IMR-90 (cell line): Measurements from ENCODE around the gene SLC6A6. TPM values are rescaled to one million over a fixed set of nuclear protein-coding genes. Genes with fewer than 3 reads are reported as not detected.

ENCODE experiments used
- ATAC-seq: fragments of 200-7000 bp; cut with Tn5 transposase; 2 replicates; pipeline ENCODE4 v1.9.1; 2020; ENCODE audit warnings: low read depth, mild to moderate bottlenecking, moderate library complexity
- BruUV-seq: library from RNA; stranded (reverse); fragments of 400-500 nt; replicated peaks from 2 replicates; lab custom pipeline; 2021; lab: Mats Ljungman, UMichigan
- CTCF ChIA-PET: fragments of 300-600 bp; formaldehyde crosslinking; extraction: SDS; loops from one replicate; lab custom pipeline; 2021; ENCODE audit warnings: antibody characterized with exemption; lab: Yijun Ruan, JAX
- POLR2A ChIA-PET: fragments of 300-600 bp; sonication (Branson Sonifier 250); formaldehyde crosslinking; loops from one replicate; lab custom pipeline; 2022; ENCODE audit warnings: antibody characterized with exemption; ENCODE audit not compliant: unreplicated experiment; lab: Charles Lee
- DNase-seq: peaks from one replicate; pipeline ENCODE4 v3.0.0; 2013
- H2AFZ ChIP-seq: replicated peaks from 2 replicates; pipeline ENCODE3; 2013; ENCODE audit warnings: low read length, mild to moderate bottlenecking; ENCODE audit not compliant: poor library complexity
- H2AK5ac ChIP-seq: 2 replicates; pipeline ENCODE4 v1.6.1; 2013; ENCODE audit warnings: low read depth, low read length, inconsistent platforms
- H2AK9ac ChIP-seq: replicated peaks from 2 replicates; pipeline ENCODE3; 2013; ENCODE audit warnings: mild to moderate bottlenecking, low read depth, low read length, moderate library complexity; ENCODE audit not compliant: poor library complexity
- H2BK120ac ChIP-seq: 2 replicates; pipeline ENCODE4 v1.6.1; 2013; ENCODE audit warnings: low read depth, low read length, inconsistent platforms
- H2BK15ac ChIP-seq: 3 replicates; pipeline ENCODE4 v1.6.1; 2013; ENCODE audit warnings: low read depth, low read length, inconsistent platforms
- H2BK20ac ChIP-seq: 2 replicates; pipeline ENCODE4 v1.6.1; 2013; ENCODE audit warnings: low read depth, mild to moderate bottlenecking, inconsistent platforms, low read length, moderate library complexity
- H2BK5ac ChIP-seq: 2 replicates; pipeline ENCODE4 v1.6.1; 2013; ENCODE audit warnings: mild to moderate bottlenecking, low read depth, low read length, inconsistent platforms; ENCODE audit not compliant: poor library complexity, severe bottlenecking
- H3K14ac ChIP-seq: replicated peaks from 2 replicates; pipeline ENCODE4 v1.6.1; 2013; ENCODE audit warnings: low read depth, low read length, inconsistent platforms
- H3K18ac ChIP-seq: 2 replicates; pipeline ENCODE4 v1.6.1; 2013; ENCODE audit warnings: low read depth, low read length, control low read depth
- H3K23ac ChIP-seq: 2 replicates; pipeline ENCODE4 v1.6.1; 2013; ENCODE audit warnings: low read depth, low read length, inconsistent platforms
- H3K27ac ChIP-seq: 2 replicates; pipeline ENCODE4 v1.5.1; 2013; ENCODE audit warnings: mild to moderate bottlenecking, control low read depth, low read length; ENCODE audit not compliant: insufficient read depth
- H3K27me3 ChIP-seq: 2 replicates; pipeline ENCODE4 v1.6.1; 2013; ENCODE audit warnings: low read length; ENCODE audit not compliant: control insufficient read depth, insufficient read depth
- H3K36me3 ChIP-seq: 2 replicates; pipeline ENCODE4 v1.6.1; 2013; ENCODE audit warnings: low read length, mixed read lengths; ENCODE audit not compliant: control insufficient read depth, insufficient read depth
- H3K4ac ChIP-seq: 2 replicates; pipeline ENCODE4 v1.6.1; 2013; ENCODE audit warnings: low read depth, low read length, inconsistent platforms
- H3K4me1 ChIP-seq: 2 replicates; pipeline ENCODE4 v1.6.1; 2013; ENCODE audit warnings: low read length, mixed read lengths; ENCODE audit not compliant: control insufficient read depth, insufficient read depth
- H3K4me2 ChIP-seq: 2 replicates; pipeline ENCODE4 v1.6.1; 2013; ENCODE audit warnings: low read depth, mild to moderate bottlenecking, control low read depth, low read length, moderate library complexity
- H3K4me3 ChIP-seq: 2 replicates; pipeline ENCODE4 v1.5.1; 2013; ENCODE audit warnings: low read depth, mild to moderate bottlenecking, control low read depth, low read length, moderate library complexity; ENCODE audit not compliant: insufficient read depth
- H3K56ac ChIP-seq: 2 replicates; pipeline ENCODE4 v1.6.1; 2013; ENCODE audit warnings: low read length, inconsistent platforms; ENCODE audit not compliant: insufficient read depth; ENCODE audit errors: extremely low read depth
- H3K79me1 ChIP-seq, 2 experiments: 2 replicates each; pipeline ENCODE4 v1.6.1; 2013; ENCODE audit warnings: low read length in 2 of 2, inconsistent platforms in 1 of 2, low read depth in 1 of 2
- H3K9ac ChIP-seq: 2 replicates; pipeline ENCODE4 v1.6.1; 2013; ENCODE audit warnings: low read depth, low read length, control low read depth
- H3K9me1 ChIP-seq: 2 replicates; pipeline ENCODE4 v1.6.1; 2013; ENCODE audit warnings: low read length, inconsistent platforms; ENCODE audit not compliant: insufficient read depth
- H3K9me3 ChIP-seq: 2 replicates; pipeline ENCODE4 v1.6.1; 2013; ENCODE audit warnings: low read length; ENCODE audit not compliant: control insufficient read depth, insufficient read depth
- H4K20me1 ChIP-seq: 2 replicates; pipeline ENCODE4 v1.6.1; 2013; ENCODE audit warnings: low read length, inconsistent platforms; ENCODE audit not compliant: insufficient read depth
- H4K5ac ChIP-seq: 2 replicates; pipeline ENCODE4 v1.6.1; 2013; ENCODE audit warnings: mild to moderate bottlenecking, low read depth, low read length, control low read depth
- H4K8ac ChIP-seq, 2 experiments: 2 replicates each; pipeline ENCODE4 v1.6.1; 2013; ENCODE audit warnings: low read depth in 2 of 2, low read length in 2 of 2, control low read depth in 1 of 2, inconsistent platforms in 1 of 2
- H4K91ac ChIP-seq: 2 replicates; pipeline ENCODE4 v1.6.1; 2013; ENCODE audit warnings: low read depth, low read length, inconsistent platforms; ENCODE audit not compliant: insufficient read depth
- CEBPB ChIP-seq: IDR thresholded peaks from 2 replicates; pipeline ENCODE4 v1.6.1; 2012; ENCODE audit warnings: low read depth, low read length, improper control_type of control experiment
- CTCF ChIP-seq: conservative IDR thresholded peaks from 2 replicates; pipeline ENCODE4 v1.5.1; 2012; ENCODE audit warnings: mild to moderate bottlenecking, low read depth, low read length, improper control_type of control experiment
- FOS ChIP-seq: fragments of 150-350 bp; IDR thresholded peaks from 2 replicates; pipeline ENCODE4 v1.6.1; 2016; ENCODE audit warnings: low read depth, low read length
- MAFK ChIP-seq: IDR thresholded peaks from 2 replicates; pipeline ENCODE4 v1.6.1; 2012; ENCODE audit warnings: low read depth, low read length, improper control_type of control experiment
- MAZ ChIP-seq: IDR thresholded peaks from 2 replicates; pipeline ENCODE4 v1.6.1; 2012; ENCODE audit warnings: low read depth, mild to moderate bottlenecking, low read length, improper control_type of control experiment, moderate library complexity, borderline replicate concordance
- NFE2L2 ChIP-seq: fragments of 150-350 bp; IDR thresholded peaks from 2 replicates; pipeline ENCODE4 v1.6.1; 2016; ENCODE audit warnings: low read depth, mild to moderate bottlenecking, low read length
- RAD21 ChIP-seq: IDR thresholded peaks from 2 replicates; pipeline ENCODE4 v1.6.1; 2012; ENCODE audit warnings: low read length, improper control_type of control experiment
- RCOR1 ChIP-seq: IDR thresholded peaks from 2 replicates; pipeline ENCODE4 v1.6.1; 2012; ENCODE audit warnings: mild to moderate bottlenecking, low read length, improper control_type of control experiment; ENCODE audit not compliant: insufficient replicate concordance
- RFX5 ChIP-seq: IDR thresholded peaks from 2 replicates; pipeline ENCODE4 v1.8.0; 2012; ENCODE audit warnings: low read depth, mild to moderate bottlenecking, low read length, moderate library complexity
- WGBS, 2 experiments: methylation state at CpG; one replicate each; pipeline versions ENCODE4 v1.1.5 to v1.1.7; 2013; ENCODE audit warnings: missing lambda C conversion rate in 2 of 2; ENCODE audit not compliant: insufficient read length in 1 of 2; ENCODE audit errors: extremely low coverage in 2 of 2; 5-methylcytosine and 5-hydroxymethylcytosine counted together
- dilution Hi-C: fragments of 300-500 bp; cut with HindIII; formaldehyde crosslinking; loops from one replicate; pipeline ENCODE4 v1.14.3; 2018; ENCODE audit warnings: low sequenced_read_pairs; ENCODE audit not compliant: unreplicated experiment
- in situ Hi-C: fragments of 300-500 bp; cut with MboI; formaldehyde crosslinking; loops from 3 replicates; pipeline ENCODE4 v1.14.3; 2019; ENCODE audit warnings: low sequenced_read_pairs, inconsistent platforms, mixed read lengths
- intact Hi-C: fragments of 100-400 bp; cut with micrococcal nuclease; formaldehyde crosslinking; loops from 2 replicates; pipeline ENCODE4 v1.10.0; 2022
- polyA plus RNA-seq, 3 experiments: library from polyadenylated mRNA; depleted of rRNA; stranded (reverse); fragments of >200 nt; gene quantifications; 2 replicates each; pipeline ENCODE4 v1.2.3, GENCODE V29; 2012; ENCODE audit warnings: low replicate concordance in 1 of 3
- total RNA-seq: library from RNA; depleted of rRNA; stranded (reverse); fragments of >200 nt; gene quantifications from 2 replicates; pipeline ENCODE4 v1.2.3, GENCODE V29; 2012

Gene SLC6A6
- total and polyA plus RNA-seq, 2 of the 4 experiments (the other 2 are of a cell fraction) = 29.9 to 39.4 TPM

GRCh38 chr3:14522768-14523167 is 120.4 kb downstream of the SLC6A6 start:
- H2AK5ac ChIP-seq = no peak overlapping the region
- H3K18ac ChIP-seq = no peak overlapping the region
- H3K23ac ChIP-seq = no peak overlapping the region
- TF ChIP-seq RCOR1 (no peak), NFE2L2 (no peak), MAZ (no peak), RAD21 (no peak), MAFK (no peak), FOS (no peak), CTCF (no peak), RFX5 (no peak), CEBPB (no peak)
- no peaks in the 10 kb centered on the region for H3K9me3 ChIP-seq
- H3K56ac ChIP-seq = no peak overlapping the region
- no peak overlapping the region for H3K4ac ChIP-seq
- CTCF ChIA-PET = no interaction called here
- dilution Hi-C loops (no loop called here), in situ Hi-C loops (no loop called here), intact Hi-C loops (no loop called here)
- no peak overlapping the region for H4K8ac ChIP-seq
- H3K14ac ChIP-seq = no peak overlapping the region
- no peak overlapping the region for H2BK20ac ChIP-seq
- DNase-seq = no peak
- H4K91ac ChIP-seq = no peak overlapping the region
- H3K27me3 ChIP-seq = peaks cover 13% of the 10 kb centered on the region; the same call in 1 of the 2 replicates
- peaks cover 2% of the 10 kb centered on the region; the same call in 1 of the 2 replicates for H3K4me1 ChIP-seq
- no peak overlapping the region for H2AK9ac ChIP-seq
- no peak for ATAC-seq
- no peaks in the 10 kb centered on the region for H3K9me1 ChIP-seq
- H2BK15ac ChIP-seq = no peak overlapping the region
- H2BK5ac ChIP-seq = no peak overlapping the region
- no peak overlapping the region for H3K4me2 ChIP-seq
- no peak overlapping the region for H3K4me3 ChIP-seq
- H4K5ac ChIP-seq = no peak overlapping the region
- H4K20me1 ChIP-seq = no peaks in the 10 kb centered on the region
- no peaks in the 10 kb centered on the region for H3K79me1 ChIP-seq
- H2AFZ ChIP-seq = no peak overlapping the region
- no peaks in the 10 kb centered on the region for H3K36me3 ChIP-seq
- H3K27ac ChIP-seq = no peak overlapping the region
- POLR2A ChIA-PET = no interaction called here
- WGBS, 2 experiments = 76% methylated on average over 2 of the region's 12 CpGs; no CpG with 5 or more reads in 1 of the 2 experiments
- BruUV-seq = no TSS peak
- no peak overlapping the region for H2BK120ac ChIP-seq
- no peak overlapping the region for H3K9ac ChIP-seq
